ENCODE data around the gene PAK2. TPM values are rescaled to one million over a fixed set of nuclear protein-coding genes. Genes with fewer than 3 reads are reported as not detected.
"Not testable (repeated sequence)": the region's sequence is repeated elsewhere in the genome, so short reads cannot be mapped to it uniquely, and the experiment has no call there.

Gene PAK2
- 45.4 TPM for total RNA-seq
- long read RNA-seq, full-length matches to known transcripts: 23 of 26 reads
- long read RNA-seq, partial matches to known transcripts: 3 of 26 reads
- long read RNA-seq, other reads (novel, unspliced or antisense): 0 of 26 reads

GRCh38 chr3:196739671-196740480 lies at the start of gene PAK2:
Gene PAK2, plus strand, starts transcription at chr3:196739857. Its CDS starts 42,790 bp downstream, at chr3:196782647.
- intact Hi-C loops (cut with DNase I): loop anchor here (10.0 kb wide), 1 partner anchor 205 kb away; the partner anchor contains the start of gene NCBP2
- peak; percentile 98 for ATAC-seq
- peak; percentile 98 for DNase-seq (ENCODE audit: missing footprints)

- intact Hi-C loops (cut with DNase I): loop anchor here (10.0 kb wide), 1 partner anchor 155 kb away; no protein-coding TSS in a partner anchor
- ATAC-seq (no peak), DNase-seq (ENCODE audit: missing footprints) (no peak)
These were observed 49.6 kb upstream of the PAK2 start for GRCh38 chr3:196689941-196690660.

DNA sequence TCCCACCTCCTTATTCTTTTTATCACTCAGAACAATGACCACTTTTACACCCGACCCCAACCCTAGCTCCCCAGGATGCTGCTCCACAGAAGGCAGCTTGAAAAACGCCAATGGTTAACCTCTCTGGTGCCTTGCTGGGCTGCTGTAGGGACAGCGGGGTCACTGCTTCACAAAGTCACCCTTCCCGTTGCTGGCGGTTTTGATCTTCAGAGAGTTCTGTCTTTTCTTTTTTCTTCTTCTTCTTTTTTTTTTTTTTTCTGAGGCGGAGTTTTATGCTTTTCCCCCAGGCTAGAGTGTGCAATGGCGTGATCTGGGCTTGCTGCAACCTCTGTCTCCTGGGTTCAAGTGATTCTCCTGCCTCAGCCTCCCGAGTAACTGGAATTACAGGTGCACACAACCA lies 48.3 kb upstream of the PAK2 start:
- DNase-seq (ENCODE audit: missing footprints) (no peak), ATAC-seq (no peak)
- intact Hi-C loops (cut with DNase I): no loop called here

DNA sequence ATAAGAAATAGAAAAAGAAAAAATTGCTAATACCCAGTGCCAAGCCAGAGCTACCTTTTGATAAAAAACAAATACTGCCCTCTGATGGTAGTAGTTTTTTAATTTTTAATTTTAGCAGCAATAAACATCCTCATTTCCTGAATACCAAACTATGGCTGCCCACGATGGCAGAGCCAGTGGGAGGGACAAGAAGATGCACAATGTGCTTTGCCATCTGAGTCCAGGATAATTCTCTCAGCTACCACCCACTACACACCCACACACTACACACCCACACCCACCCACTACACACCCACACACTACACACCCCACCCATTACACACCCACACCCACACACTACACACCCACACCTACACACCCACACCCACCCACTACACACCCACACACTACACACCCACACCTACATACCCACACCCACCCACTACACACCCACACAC lies 45.4 kb upstream of the PAK2 start:
- ATAC-seq (no peak), DNase-seq (ENCODE audit: missing footprints) (no peak)
- intact Hi-C loops (cut with DNase I): no loop called here

DNA sequence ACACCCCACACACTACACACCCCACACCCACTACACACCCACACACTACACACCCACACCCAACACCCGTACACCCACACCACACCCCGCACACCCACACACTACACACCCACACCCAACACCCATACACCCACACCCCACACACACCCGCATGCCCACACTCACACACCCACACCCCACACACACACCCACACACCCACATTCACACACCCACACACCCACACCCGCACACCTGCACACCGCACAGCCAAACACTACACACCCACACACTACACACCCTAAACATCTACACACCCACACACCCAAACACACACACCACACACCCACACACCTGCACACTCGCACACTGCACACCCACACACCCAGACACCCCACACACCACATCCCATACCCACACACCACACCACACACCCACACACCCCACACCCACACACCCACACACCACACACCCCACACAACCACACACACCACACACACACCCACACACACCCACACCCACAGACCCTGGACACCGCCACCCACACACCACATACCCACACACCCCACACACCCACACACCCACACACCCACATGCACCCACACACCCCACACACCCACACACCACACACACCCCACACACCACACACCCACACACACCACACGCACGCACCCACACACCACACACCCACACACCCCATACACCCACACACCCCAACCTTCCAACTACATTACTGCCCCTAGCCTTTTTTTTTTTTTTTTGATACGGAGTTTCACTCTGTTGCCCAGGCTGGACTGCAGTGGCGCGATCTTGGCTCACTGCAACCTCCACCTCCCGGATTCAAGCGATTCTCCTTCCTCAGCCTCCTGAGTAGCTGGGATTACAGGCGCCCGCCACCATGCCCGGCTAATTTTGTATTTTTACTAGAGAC lies 44.5 kb upstream of the PAK2 start:
- intact Hi-C loops (cut with DNase I): no loop called here
- ATAC-seq (peak; percentile 34), DNase-seq (ENCODE audit: missing footprints) (no peak)

DNA sequence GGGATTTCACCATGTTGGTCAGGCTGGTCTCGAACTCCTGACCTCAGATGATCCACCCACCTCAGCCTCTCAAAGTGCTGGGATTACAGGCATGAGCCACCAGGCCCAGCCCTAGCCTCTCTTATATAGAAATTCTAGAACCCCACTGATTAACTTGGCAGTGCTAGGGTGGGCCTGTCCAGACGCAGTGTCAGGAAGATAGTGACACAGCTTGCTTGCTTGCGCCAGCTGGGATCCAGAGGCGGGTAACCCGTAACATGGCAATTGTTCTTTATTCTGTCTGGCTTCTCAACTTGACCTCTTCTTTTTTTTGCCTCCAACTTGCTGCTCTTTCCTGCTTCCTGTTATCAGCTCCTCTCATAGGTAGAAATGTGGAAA lies 43.8 kb upstream of the PAK2 start:
- DNase-seq (ENCODE audit: missing footprints): no peak
- intact Hi-C loops (cut with DNase I): no loop called here
- no peak for ATAC-seq

- no peak for DNase-seq (ENCODE audit: missing footprints)
- no peak for ATAC-seq
- intact Hi-C loops (cut with DNase I): no loop called here
These were observed 42.4 kb upstream of the PAK2 start for GRCh38 chr3:196697270-196697669.

GRCh38 chr3:196699749-196700148 lies 39.9 kb upstream of the PAK2 start:
- no peak for ATAC-seq
- DNase-seq (ENCODE audit: missing footprints): no peak
- intact Hi-C loops (cut with DNase I): no loop called here

- ATAC-seq (no peak), DNase-seq (ENCODE audit: missing footprints) (no peak)
- intact Hi-C loops (cut with DNase I): no loop called here
These were observed 38.9 kb upstream of the PAK2 start for GRCh38 chr3:196700801-196701200.

- ATAC-seq (no peak), DNase-seq (ENCODE audit: missing footprints) (no peak)
- intact Hi-C loops (cut with DNase I): no loop called here
These were observed 33.3 kb upstream of the PAK2 start for GRCh38 chr3:196706327-196706726.

GRCh38 chr3:196706731-196707130 lies 32.9 kb upstream of the PAK2 start:
- no peak for ATAC-seq
- DNase-seq (ENCODE audit: missing footprints): no peak
- intact Hi-C loops (cut with DNase I): no loop called here

DNA sequence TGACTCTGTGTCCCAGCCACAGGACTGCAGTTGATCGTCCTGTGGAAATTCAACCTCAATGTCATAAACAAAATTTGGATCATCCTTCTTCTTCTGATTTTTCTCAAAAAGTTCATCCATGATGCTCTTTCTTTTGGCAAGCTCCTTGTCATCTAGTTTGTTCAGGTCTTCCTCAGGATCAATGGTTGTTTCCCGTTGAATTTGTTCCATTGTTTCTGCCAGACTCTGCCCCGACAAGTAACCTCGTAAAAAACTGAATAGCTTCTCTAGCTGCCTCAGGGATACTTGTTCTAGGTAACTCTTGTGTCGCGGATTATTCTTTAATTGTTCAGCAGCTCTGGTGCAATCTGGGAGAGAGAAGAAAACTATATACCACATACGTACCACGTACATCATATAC lies 32.1 kb upstream of the PAK2 start:
- ATAC-seq (no peak), DNase-seq (ENCODE audit: missing footprints) (no peak)
- intact Hi-C loops (cut with DNase I): no loop called here

GRCh38 chr3:196708467-196708866 lies 31.2 kb upstream of the PAK2 start:
- intact Hi-C loops (cut with DNase I): no loop called here
- DNase-seq (ENCODE audit: missing footprints): no peak

DNA sequence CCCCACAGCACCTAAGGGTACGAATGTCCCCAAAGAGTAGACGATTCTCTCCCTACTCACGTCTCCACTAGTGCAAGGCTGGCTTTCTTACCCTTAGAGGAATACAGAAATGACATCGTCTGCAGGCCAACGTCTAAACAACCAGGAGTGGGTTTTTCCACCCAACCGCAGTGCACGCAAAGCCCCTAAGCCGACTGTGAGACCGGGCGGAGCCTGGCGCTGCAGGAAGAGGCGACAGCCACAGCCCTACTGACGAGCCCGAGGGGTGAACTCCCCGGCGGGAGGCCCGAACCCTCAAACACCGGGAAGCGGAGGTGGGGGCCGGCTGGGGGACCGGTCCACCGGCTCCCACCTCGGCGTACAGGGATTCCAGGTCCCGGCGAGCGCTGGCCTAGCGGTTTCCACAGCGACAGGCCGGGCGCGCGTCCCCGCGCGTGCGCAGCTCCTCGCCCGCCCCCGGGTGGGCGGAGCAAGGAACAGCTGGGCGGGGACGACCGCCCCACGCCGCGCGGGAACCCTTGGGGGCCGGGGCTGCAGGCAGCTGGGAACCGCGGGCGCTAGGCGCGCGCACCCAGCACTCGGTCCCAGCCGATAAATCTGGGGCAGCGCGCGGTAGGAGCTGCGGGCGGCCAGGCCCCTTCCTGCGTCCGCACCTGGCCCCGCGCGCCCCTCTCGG lies 27.7 kb upstream of the PAK2 start, which contains the start of the genes CEP19 and PIGX:
CEP19 (minus strand) TSS at position 413 of the 676 bp plus-strand sequence. CDS start 3,593 bp downstream, outside the sequence.
PIGX (plus strand) TSS at position 540 of the 676 bp plus-strand sequence.
- peak; percentile 98 for ATAC-seq
- intact Hi-C loops (cut with DNase I): no loop called here
- DNase-seq (ENCODE audit: missing footprints): peak; percentile 94

More at GRCh38 chr3:196708467-196708866, 31.2 kb upstream of the PAK2 start:
- ATAC-seq: no peak

DNA sequence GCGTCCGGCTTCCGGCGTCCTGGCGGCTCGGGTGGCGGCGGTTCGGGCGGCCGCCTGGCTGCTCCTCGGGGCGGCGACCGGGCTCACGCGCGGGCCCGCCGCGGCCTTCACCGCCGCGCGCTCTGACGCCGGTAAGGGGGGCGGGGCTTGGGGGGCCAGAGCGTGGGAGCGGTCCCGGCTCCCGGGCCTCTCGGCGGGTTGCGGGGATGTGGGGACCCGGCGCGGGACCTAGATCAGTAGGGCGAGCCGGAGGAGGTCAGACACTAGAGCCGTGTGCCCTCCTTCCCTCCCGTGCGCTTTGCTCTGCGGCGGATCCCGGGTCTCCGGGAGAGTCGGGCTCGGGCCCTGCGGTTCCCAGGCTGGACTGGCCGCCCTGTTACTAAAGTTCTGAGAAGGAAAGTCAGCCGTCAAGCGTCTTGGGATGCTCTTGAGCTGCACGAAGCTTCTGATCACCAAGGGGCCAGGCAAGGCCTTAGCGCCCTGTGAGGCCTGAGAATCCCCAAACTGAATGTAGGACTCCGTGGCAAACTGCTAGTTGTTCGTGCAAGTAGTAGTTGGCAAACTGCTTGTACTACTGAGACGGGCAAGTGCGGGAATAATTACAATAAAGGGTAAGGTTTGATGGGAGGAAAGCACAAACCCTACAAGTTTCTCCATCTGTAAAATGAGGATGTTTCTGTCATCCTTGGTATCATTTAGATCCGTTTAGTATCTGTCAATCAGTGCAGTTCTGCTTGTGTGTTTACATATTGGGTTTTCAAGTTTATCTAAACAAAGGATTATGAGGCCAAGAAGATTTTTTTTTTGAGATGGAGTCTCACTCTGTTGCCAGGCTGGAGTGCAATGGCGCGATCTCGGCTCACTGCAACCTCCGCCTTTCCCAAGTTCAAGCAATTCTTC lies 26.9 kb upstream of the PAK2 start:
- DNase-seq (ENCODE audit: missing footprints): peak; percentile 85
- peak; percentile 86 for ATAC-seq
- intact Hi-C loops (cut with DNase I): no loop called here

DNA sequence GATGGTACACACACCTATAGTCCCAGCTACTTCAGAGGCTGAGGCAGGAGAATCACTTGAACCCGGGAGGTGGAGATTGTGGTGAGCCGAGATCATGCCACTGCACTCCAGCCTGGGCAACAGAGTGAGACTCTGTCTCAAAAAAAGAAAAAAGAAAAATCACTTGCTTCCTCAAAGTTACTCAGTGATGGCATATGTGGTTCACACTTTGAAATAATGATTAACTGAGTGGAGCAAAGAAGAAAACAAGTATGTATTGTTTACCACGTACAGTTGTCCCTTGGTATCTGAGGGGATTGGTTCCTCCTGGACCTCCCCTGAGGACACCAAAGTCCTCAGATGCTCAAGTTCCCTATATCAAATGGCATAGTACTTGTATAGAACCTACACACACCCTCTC lies 22.5 kb upstream of the PAK2 start:
- DNase-seq (ENCODE audit: missing footprints); intact Hi-C loops (cut with DNase I); ATAC-seq: not testable (repeated sequence)

GRCh38 chr3:196721097-196721496 lies 18.6 kb upstream of the PAK2 start:
- intact Hi-C loops (cut with DNase I): no loop called here
- DNase-seq (ENCODE audit: missing footprints) (no peak), ATAC-seq (no peak)
